OCI-LY1 (cell line): ENCODE data around the gene NUP214.

Source experiments
- H2AFZ ChIP-seq: fragments of 200-600 bp; sonication (generic), shearing (Covaris generic); 2 replicates; pipeline ENCODE4 v1.6.0; 2014; ENCODE audit warnings: antibody characterized with exemption, mild to moderate bottlenecking, low read length
- H3F3A ChIP-seq: fragments of 200-600 bp; sonication (generic), shearing (Covaris generic); 2 replicates; pipeline ENCODE4 v1.6.0; 2014; ENCODE audit warnings: mild to moderate bottlenecking, antibody characterized with exemption, low read length, moderate library complexity; ENCODE audit not compliant: insufficient read depth
- H3K27ac ChIP-seq: fragments of 200-600 bp; sonication (generic); 2 replicates; pipeline ENCODE4 v1.5.1; 2014; ENCODE audit warnings: low read length, mixed run types, mild to moderate bottlenecking, low read depth; ENCODE audit not compliant: poor library complexity, severe bottlenecking
- H3K27me3 ChIP-seq: fragments of 200-600 bp; sonication (generic); 2 replicates; pipeline ENCODE4 v1.6.0; 2014; ENCODE audit warnings: antibody characterized with exemption, mild to moderate bottlenecking, low read length, moderate library complexity; ENCODE audit not compliant: insufficient read depth
- H3K36me3 ChIP-seq: fragments of 200-600 bp; sonication (generic); 2 replicates; pipeline ENCODE4 v1.6.1; 2014; ENCODE audit warnings: mild to moderate bottlenecking, antibody characterized with exemption, low read length, moderate library complexity, mixed read lengths; ENCODE audit not compliant: insufficient read depth
- H3K4me1 ChIP-seq: fragments of 200-600 bp; sonication (generic); 2 replicates; pipeline ENCODE4 v1.5.1; 2014; ENCODE audit warnings: mild to moderate bottlenecking, low read length, moderate library complexity; ENCODE audit not compliant: insufficient read depth, severe bottlenecking
- H3K4me2 ChIP-seq: fragments of 200-600 bp; sonication (generic), shearing (Covaris generic); 2 replicates; pipeline ENCODE4 v1.6.1; 2014; ENCODE audit warnings: low read length
- H3K4me3 ChIP-seq: fragments of 200-600 bp; sonication (generic); 2 replicates; pipeline ENCODE4 v1.5.1; 2014; ENCODE audit warnings: low read length, low read depth, mild to moderate bottlenecking, mixed read lengths; ENCODE audit not compliant: poor library complexity, severe bottlenecking
- H3K79me2 ChIP-seq: fragments of 200-600 bp; shearing (Covaris generic); 2 replicates; pipeline ENCODE4 v1.6.1; 2016; ENCODE audit warnings: mixed run types, low read length, mixed read lengths; ENCODE audit not compliant: insufficient read depth
- H3K9ac ChIP-seq: fragments of 200-600 bp; sonication (generic), shearing (Covaris generic); 2 replicates; pipeline ENCODE4 v1.6.1; 2014; ENCODE audit warnings: mild to moderate bottlenecking, low read length, mixed read lengths
- H3K9me2 ChIP-seq: fragments of 200-600 bp; sonication (generic), shearing (Covaris generic); 2 replicates; pipeline ENCODE4 v1.6.1; 2014; ENCODE audit warnings: low read depth, mild to moderate bottlenecking, low read length, mixed read lengths
- H3K9me3 ChIP-seq: fragments of 200-600 bp; shearing (Covaris generic); 2 replicates; pipeline ENCODE4 v1.6.1; 2014; ENCODE audit warnings: low read length, mixed read lengths
- H4K20me1 ChIP-seq: fragments of 200-600 bp; sonication (generic), shearing (Covaris generic); 2 replicates; pipeline ENCODE4 v1.6.0; 2016; ENCODE audit warnings: mild to moderate bottlenecking, low read length; ENCODE audit not compliant: insufficient read depth
- EZH2 ChIP-seq: fragments of 200-600 bp; sonication (generic), shearing (Covaris generic); IDR thresholded peaks from 2 replicates; pipeline ENCODE4 v1.8.0; 2017; ENCODE audit warnings: borderline replicate concordance, mixed run types, mild to moderate bottlenecking, antibody characterized with exemption, low read length, moderate library complexity, mixed read lengths
- TF ChIP-seq, protein P1 (sequence below): fragments of 200-600 bp; sonication (generic), shearing (Covaris generic); IDR thresholded peaks from 2 replicates; pipeline ENCODE4 v1.5.1; 2017; ENCODE audit warnings: mild to moderate bottlenecking, antibody characterized with exemption, low read length, moderate library complexity, mixed read lengths

Gene NUP214

DNA sequence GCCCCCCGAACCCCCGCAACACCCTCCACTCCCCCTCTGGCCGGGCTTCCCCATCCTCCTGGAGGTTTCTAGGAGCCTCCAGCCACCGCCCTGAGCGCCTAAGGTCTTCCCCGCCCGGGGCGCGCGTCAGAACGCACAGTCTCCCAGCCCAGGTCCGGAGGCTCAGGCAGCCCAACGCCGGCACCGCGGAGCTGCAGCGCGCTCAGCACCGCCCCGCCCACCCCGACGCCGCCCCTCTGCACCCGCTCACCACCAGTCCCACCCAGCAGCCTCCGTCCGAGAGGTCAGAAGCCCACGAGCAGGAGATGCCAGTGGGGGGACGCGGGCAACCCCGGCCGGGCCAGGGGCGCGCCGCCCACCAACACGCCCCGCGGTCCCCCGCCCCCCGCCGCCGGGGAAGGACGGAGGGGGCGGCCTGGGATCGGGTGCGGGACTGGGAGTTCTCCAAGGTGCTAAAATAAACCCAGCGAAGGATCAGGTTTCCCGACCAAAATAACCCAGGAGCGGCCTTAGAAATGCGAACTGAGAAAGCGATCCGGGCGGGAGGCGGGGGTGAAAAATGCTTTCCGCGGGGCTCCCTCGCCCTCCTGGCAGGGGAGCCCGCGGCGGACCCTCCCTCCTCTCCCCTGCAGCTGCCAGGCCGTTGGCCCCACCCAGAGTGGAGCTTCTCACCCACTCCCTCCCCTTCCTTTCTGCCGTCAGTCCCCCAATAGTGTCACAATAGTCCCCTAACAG is 157.5 kb downstream of the NUP214 start:
- Histone ChIP-seq H3K36me3 (no peaks in the 10 kb centered on the region), H3K9me2 (no peaks in the 10 kb centered on the region), H3K4me1 (peaks cover 5% of the 10 kb centered on the region), H3K4me3 (no peak overlapping the region), H3K79me2 (no peaks in the 10 kb centered on the region), H3K27ac (no peak overlapping the region), H4K20me1 (no peaks in the 10 kb centered on the region), H3F3A (no peaks in the 10 kb centered on the region; the same call in 1 of the 2 replicates), H3K27me3 (peaks cover 8% of the 10 kb centered on the region; the same call in 1 of the 2 replicates), H2AFZ (no peak overlapping the region), H3K9me3 (no peaks in the 10 kb centered on the region), H3K4me2 (no peak overlapping the region), H3K9ac (no peak overlapping the region)
- TF ChIP-seq, protein P1, sequence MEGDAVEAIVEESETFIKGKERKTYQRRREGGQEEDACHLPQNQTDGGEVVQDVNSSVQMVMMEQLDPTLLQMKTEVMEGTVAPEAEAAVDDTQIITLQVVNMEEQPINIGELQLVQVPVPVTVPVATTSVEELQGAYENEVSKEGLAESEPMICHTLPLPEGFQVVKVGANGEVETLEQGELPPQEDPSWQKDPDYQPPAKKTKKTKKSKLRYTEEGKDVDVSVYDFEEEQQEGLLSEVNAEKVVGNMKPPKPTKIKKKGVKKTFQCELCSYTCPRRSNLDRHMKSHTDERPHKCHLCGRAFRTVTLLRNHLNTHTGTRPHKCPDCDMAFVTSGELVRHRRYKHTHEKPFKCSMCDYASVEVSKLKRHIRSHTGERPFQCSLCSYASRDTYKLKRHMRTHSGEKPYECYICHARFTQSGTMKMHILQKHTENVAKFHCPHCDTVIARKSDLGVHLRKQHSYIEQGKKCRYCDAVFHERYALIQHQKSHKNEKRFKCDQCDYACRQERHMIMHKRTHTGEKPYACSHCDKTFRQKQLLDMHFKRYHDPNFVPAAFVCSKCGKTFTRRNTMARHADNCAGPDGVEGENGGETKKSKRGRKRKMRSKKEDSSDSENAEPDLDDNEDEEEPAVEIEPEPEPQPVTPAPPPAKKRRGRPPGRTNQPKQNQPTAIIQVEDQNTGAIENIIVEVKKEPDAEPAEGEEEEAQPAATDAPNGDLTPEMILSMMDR = no peak
- no peak for TF ChIP-seq EZH2
